ENCODE results near the gene RUNX3.

GRCh38 chr1:24952413-24952841 lies 22.4 kb upstream of the RUNX3 start:
- TF ChIP-seq POLR2A (IDR thresholded peaks at IDR 0.05; ENCODE audit: low read depth, low read length) (no peak), TAF1 (IDR thresholded peaks at IDR 0.05; ENCODE audit: borderline replicate concordance, low read depth, low read length) (no peak), POLR2AphosphoS5 (IDR thresholded peaks at IDR 0.05; ENCODE audit: low read depth, low read length) (no peak)

Measured in GM12892 (cell line).